HG03066 (cell line): Measurements from ENCODE around the gene NLRP6.
A peak's percentile ranks its signal among the peaks of the same experiment; 100 is the strongest.
"Not testable (repeated sequence)": the region's sequence is repeated elsewhere in the genome, so short reads cannot be mapped to it uniquely, and the experiment has no call there.

Experiments
- ATAC-seq: cut with Tn5 transposase; IDR thresholded peaks from one replicate; pipeline ENCODE4 v1.9.1; 2021; ENCODE audit warnings: low read depth; ENCODE audit not compliant: unreplicated experiment

NLRP6 gene

DNA sequence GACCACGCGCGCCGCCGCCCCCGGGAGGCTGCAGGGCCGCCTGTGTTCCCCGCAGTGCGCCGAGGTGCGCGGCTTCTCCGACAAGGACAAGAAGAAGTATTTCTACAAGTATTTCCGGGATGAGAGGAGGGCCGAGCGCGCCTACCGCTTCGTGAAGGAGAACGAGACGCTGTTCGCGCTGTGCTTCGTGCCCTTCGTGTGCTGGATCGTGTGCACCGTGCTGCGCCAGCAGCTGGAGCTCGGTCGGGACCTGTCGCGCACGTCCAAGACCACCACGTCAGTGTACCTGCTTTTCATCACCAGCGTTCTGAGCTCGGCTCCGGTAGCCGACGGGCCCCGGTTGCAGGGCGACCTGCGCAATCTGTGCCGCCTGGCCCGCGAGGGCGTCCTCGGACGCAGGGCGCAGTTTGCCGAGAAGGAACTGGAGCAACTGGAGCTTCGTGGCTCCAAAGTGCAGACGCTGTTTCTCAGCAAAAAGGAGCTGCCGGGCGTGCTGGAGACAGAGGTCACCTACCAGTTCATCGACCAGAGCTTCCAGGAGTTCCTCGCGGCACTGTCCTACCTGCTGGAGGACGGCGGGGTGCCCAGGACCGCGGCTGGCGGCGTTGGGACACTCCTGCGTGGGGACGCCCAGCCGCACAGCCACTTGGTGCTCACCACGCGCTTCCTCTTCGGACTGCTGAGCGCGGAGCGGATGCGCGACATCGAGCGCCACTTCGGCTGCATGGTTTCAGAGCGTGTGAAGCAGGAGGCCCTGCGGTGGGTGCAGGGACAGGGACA, 2.7 kb downstream of the NLRP6 start:
- no peak for ATAC-seq

DNA sequence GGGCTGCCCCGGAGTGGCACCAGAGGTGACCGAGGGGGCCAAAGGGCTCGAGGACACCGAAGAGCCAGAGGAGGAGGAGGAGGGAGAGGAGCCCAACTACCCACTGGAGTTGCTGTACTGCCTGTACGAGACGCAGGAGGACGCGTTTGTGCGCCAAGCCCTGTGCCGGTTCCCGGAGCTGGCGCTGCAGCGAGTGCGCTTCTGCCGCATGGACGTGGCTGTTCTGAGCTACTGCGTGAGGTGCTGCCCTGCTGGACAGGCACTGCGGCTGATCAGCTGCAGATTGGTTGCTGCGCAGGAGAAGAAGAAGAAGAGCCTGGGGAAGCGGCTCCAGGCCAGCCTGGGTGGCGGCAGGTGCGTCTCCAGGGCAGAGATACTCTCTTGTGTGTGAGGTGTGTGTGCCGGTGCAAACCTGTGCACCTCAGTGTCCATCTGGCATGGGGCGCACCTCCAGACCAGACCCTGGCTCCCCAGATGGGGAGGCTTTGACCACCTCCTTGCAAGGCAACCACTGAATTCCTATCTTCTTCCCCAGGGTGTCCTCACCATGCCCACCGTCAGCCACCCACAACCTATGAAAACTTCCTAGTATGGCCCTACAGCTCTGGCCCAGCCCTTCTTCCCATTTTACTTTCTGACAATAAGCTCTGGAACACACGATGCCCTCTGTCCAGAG, 3.4 kb downstream of the NLRP6 start:
- no peak for ATAC-seq

DNA sequence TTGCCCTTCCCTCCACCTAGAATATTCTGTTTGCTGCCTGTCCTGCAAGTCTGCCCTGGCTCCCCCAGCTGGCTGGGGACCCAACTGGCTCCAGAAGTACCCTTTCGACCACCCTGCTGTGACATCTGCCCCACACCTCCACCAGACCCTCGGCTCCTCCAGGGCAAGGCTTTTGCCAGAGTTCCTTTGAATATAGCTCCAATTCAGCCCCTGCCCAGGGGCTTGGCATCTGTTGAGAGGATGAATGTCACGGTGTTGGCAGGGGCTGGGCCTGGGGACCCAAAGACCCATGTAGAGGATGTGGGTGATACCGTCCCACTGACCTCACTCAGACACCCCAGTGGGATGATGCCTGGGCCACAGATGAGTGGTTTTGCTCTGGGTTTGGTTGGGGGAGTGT, 4.0 kb downstream of the NLRP6 start:
- no peak for ATAC-seq

DNA sequence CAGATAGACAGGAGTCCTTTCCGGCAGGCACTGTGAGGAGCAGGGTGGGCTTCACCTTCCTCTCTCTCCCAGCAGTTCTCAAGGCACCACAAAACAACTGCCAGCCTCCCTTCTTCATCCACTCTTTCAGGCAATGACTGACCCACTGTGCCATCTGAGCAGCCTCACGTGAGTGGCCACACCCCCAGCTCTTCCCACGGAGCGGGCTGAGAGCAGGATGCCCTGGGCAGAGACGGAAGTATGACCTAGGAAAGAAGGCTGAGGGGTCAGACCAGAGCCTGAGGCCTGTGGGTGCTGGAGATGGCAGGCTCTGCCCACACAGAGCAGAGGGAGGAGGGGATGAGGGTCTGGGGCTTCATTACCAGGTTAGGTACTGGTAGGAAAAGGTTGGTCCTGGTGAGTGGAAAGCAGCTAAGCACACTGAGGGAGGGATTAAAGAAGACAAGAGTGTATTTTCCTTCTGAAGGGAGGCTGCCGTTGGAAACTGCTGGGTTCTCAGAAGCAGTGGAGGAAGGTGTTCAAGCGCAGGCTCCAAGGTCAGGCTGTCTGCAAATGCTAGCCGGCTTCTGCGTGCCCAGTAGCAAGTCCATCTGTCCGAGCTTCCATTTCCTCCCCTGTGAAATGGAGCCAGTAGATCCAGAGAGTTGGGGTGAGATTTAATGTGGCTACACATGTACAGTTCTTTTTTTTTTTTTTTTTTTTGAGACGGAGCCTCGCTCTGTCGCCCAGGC, 4.6 kb downstream of the NLRP6 start:
- ATAC-seq: no peak

DNA sequence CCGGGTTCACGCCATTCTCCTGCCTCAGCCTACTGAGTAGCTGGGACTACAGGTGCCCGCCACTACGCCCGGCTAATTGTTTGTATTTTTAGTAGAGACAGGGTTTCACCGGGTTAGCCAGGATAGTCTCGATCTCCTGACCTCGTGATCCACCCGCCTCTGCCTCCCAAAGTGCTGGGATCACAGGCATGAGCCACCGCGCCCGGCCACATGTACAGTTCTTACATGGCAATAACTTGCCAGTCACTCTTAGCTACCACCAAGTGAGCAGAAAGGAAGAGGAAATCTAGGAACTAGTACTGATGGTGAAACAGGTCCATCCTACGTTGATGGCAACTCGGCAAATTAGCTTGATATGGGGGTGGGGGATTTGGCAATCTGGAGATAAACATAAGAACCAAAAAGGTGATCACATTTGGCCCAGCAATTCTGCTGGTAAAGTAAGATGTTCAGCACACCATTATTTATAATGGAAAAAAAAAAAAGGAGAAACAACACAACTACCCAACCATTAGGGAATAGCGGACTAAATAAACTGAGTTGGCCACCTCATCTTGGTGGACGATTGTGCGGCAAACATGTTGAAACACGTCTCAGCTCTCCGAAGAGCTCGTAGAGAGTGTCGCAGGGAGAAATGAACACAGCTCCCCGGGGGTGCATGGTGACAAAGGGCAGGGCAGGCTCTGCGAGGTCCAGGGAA, 5.3 kb downstream of the NLRP6 start:
- no peak for ATAC-seq

DNA sequence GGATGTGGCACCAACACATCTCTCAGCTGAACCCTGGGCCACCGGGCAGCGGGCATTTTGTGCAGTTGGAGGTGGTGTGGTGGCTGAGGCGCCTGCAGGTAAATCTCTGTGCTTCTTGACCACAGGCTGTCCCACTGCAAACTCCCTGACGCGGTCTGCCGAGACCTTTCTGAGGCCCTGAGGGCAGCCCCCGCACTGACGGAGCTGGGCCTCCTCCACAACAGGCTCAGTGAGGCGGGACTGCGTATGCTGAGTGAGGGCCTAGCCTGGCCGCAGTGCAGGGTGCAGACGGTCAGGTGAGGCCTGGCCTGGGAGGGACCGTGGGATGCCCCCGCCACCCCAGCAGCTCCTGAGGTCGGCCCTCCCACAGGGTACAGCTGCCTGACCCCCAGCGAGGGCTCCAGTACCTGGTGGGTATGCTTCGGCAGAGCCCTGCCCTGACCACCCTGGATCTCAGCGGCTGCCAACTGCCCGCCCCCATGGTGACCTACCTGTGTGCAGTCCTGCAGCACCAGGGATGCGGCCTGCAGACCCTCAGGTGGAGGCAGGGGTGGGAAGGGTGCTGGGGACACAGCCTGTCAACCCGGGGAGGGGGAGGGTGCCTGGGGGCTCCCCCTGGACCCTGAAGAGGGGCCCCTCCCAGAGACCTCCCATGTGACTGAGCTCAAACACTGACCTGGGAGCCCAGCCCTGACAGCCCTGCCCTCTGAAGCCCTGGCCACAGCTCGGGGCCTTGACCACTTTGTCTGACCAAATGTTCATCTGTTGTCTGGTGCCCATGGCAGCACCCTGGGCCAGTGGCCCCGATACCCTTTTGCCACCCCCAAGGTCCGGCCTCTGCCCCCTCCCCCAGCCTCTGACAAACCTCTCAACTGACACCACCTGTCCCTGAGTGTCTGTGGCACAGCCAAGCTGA, 6.2 kb downstream of the NLRP6 start:
- ATAC-seq: no peak

DNA sequence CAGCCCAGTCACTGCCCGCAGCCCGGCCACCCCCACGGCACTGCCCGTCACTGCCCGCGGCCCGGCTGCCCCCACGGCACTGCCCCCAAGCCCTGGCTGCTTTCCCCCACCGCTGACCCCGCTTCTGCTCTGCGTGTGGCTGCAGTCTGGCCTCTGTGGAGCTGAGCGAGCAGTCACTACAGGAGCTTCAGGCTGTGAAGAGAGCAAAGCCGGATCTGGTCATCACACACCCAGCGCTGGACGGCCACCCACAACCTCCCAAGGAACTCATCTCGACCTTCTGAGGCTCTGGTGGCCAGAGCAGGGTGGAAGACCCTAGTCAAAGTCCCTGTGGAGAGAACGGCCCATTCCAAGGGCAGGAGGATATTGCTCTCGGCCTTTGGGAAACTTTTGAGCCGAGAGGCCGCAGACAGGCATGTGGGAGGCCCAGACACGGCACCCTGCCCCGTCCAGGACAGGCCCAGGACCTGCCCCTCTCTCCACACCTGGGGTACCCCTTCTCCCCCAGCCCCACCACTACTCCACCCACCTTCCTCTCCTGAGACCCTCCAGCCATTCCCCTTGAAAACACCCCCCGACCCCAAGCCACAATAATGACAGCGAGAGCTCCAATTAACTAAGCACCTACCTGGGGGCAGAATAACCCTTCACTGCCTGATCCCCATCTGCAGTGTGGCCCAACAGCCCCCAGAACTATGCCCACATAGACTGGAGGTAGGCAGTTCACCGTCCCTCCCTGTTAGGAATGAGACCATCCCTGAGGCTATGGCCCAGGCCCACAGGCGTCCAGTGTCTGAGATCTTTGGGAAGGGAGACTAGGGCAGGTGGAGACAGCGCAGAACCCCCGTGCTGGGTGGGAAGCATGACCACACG, 7.0 kb downstream of the NLRP6 start:
- no peak for ATAC-seq

DNA sequence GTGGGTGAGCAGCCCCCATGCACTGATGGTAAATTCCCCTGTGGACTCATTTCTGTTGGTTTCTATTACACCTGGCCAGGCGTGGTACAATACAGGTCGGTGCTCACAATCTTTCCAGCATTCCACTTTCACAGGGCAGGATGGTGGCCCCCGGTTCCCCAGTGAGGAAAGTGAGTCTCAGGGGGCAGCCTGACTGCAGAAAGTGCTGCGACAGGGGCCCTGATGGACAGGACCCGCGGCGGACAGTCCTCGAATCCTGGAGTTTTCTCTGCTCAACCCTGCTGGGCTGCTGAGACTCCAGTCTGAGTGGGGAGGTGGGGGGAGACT, 7.7 kb downstream of the NLRP6 start:
- no peak for ATAC-seq

DNA sequence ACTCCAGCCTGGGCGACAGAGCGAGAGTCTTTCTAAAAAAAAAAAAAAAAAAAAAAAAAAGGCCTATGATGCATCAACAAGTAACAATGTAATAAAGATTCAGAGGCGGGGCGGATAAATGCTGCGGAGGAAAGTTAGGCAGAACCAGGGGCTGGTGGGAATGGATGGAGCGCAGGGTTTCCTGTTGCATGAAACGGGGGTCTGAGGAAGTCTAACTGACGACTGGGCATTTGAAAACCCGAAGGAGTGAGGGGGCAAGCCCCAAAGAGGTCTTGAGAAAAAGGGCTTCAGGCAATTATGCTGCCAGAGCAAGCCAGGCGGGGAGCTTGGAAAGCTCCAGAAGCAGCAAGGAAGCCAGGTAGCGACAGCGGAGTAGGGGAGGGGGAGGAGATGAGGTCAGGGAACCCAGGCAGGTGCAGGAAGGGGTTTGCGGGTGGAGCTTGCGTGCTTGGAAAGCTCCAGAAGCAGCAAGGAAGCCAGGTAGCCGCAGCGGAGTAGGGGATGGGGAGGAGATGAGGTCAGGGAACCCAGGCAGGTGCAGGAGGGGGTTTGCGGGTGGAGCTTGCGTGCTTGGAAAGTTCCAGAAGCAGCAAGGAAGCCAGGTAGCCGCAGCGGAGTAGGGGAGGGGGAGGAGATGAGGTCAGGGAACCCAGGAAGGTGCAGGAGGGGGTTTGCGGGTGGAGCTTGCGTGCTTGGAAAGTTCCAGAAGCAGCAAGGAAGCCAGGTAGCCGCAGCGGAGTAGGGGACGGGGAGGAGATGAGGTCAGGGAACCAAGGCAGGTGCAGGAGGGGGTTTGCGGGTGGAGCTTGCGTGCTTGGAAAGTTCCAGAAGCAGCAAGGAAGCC, 9.0 kb downstream of the NLRP6 start:
- not testable (repeated sequence) for ATAC-seq

DNA sequence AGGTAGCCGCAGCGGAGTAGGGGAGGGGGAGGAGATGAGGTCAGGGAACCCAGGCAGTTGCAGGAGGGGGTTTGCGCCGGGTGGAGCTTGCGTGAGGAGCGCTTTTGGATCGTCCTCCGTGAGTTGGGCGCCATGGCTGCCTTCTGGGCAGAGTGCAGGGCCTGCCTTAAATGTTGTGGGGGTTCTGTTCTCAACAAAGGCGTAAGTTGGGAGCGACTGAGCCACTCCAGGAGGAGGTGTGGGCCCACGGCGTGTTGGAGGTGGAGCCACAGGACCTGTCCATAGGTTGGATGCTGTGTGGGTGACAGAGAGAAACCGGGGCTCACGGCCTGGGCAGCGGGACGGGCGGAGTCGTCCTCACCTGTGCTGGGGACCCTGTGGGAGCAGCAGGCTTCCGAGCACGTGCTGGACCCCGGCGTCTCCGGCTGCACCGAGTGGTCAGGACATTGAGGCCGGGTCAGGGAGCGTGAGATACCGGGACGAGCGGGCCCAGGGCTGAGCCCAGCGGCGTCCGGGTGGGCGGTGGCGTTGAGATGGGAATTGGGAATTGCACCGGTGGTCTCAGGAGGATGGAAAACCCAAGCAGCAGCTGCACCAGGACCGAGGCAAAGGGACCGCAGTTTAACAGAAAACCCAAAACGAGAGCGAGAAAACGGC, 9.7 kb downstream of the NLRP6 start:
- ATAC-seq: peak; percentile 3

DNA sequence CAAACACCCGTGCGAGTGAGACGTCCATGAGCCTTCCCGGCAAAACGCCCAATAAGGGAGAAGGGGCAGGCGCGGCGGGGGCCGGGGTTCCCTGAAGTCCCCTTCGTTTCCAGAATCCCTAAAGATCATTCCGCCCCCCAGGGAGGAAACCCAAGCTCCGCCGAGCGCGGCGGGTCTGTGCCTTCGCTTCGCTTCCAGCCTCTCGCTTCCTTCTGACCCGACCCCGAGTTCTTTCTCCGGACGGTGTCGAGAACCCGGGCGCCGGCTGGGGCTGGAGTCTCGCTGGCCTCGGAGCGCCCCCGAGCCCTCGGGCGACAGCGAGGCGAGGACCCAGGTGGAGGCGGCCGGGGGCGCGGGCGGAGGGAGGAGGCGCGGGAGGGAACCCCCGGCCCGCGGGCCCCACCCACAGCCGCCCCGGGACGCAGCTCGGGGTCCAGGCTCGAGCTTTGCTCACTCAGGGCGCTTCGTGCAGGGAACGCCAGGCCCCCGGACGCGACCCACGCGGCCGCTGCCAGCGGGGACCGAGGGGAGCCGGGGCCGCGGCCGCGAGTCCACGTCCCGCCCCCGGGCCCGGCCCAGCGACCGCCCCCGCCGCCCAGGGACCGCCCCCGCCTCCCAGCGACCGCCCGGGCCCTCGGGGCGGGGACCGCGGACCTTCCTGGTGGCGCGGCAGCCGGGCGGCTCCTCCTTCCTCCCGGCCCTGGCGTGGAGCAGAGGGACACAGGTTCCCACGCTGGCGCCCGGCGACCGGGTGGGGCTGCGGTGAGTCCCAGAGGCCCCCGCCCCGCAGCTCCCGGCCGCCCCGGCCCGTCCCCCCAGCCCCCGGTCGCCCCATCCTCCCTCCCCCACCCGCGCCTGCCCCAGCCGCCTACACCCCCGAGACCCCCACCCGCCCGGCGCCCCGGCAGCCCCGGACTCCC, 10.5 kb downstream of the NLRP6 start, which contains the start of gene PGGHG:
PGGHG (plus strand) TSS at position 649 of the 920 bp plus-strand sequence. CDS start 691 bp downstream, outside the sequence.
- peak; percentile 60 for ATAC-seq

DNA sequence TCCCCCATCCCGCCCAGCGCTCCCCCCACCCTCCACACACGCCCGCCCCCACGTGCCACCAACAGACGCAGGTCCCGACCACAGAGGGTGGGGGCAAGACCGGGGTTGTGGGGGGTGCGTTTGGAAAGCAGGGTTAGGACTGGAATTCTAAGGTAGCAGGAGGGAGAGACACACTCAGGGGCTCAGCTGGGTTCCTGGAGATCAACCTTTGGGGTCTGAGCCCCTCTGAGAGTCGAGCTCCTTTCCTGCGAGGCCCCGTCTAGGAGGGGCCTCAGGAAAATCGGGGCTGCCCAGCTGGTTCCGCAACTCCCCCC, 11.1 kb downstream of the NLRP6 start:
- ATAC-seq: no peak

DNA sequence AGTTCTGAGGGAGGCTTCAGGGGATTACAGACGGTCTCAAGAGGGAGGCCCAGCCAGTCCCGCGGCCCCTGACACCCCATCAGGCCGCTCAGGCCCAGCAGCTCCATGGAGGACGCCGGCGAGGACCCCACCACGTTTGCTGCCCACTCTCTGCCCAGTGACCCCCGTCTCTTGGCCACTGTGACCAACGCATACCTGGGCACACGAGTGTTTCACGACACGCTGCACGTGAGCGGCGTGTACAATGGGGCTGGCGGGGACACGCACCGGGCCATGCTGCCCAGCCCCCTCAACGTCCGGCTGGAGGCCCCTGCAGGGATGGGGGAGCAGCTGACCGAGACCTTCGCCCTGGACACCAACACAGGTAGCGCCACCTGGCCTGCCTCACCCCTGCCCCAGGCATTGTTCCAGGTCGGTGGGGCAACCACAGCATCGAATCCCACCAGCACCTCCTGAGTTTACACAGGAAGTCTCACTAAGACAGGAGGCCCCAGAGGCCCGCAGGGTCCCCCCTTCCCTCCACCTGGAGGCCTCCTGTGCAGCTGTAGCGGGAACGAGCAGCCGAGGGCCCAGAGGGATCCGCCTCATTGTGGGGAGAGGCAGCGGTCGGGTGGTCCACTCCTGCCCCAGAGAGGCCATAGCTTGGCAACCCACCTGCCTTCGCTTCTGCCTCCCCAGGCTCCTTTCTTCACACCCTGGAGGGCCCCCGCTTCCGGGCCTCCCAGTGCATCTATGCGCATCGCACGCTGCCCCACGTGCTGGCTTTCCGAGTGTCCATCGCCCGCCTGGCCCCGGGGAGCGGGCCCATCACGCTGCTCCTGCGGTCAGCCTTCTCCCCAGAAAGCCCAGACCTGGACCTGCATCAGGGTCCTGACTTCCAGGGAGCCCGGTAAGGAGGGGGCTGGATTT, 11.8 kb downstream of the NLRP6 start:
- no peak for ATAC-seq

DNA sequence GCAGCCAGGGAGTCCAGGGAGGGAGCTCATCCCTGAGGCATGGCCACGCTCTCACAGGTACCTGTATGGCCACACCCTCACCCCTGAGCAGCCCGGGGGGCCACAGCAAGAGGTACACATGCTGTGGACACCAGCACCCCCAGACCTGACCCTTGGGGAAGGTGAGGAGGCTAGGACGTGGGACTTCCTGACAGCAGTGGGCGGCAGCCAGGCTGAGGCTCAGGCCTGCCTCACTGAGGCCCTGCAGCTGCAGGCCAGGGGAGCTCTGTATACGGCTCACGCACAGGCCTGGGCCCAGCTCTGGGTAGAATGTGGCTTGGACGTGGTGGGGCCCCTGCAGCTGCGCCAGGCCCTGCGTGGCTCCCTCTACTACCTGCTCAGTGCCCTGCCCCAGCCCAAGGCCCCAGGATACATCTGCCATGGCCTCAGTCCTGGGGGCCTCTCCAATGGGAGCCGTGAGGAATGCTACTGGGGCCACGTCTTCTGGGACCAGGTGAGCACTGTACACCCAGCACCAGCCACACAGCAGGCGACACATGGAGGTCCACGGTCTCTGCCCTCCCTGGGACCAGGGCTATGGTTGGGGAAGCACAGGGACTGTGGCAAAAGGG, 12.5 kb downstream of the NLRP6 start:
- ATAC-seq: no peak
